ENCODE measurements around the gene ZBTB20.
A peak's percentile ranks its signal among the peaks of the same experiment; 100 is the strongest.

Gene ZBTB20

DNA sequence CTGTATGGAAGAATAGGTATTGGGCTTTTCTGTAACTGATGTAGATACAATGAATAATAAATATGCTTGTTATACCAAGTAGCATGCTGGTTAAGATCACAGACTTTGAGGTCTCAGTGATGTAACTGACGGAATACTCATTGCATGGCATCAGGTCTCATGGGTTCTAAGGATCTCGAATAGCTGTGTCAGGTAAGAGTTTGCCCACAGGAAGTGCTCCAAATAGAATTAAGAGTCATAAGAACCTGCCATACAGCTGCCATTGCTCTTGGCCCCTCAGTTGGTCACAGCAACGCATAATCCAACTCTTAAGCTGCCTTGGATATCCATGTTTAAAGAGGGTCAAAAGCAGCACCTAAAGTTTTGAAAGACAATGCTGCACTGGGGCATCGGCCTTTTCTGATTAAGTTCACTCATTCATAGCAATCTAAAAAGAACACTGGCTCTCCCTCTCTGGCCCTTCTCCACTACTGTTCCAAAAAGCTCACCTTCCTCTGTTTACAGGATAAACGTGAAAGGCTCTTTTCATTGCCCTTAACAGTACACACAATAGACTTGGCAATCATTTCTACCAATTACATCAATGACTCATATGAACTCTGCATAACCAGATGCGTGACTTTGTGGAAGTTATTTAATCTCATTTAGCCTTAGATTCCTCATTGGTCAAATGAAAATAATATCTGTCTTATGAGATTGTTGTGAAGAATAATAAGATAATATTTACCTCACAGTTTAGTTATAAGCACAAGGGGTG is 74.6 kb downstream of the ZBTB20 start:
- no peak overlapping the region for H3K4me3 ChIP-seq (ENCODE audit: low read depth, low read length)
- DNase-seq (ENCODE audit: low read depth, low spot score), result no peak
- TF ChIP-seq, protein P1, sequence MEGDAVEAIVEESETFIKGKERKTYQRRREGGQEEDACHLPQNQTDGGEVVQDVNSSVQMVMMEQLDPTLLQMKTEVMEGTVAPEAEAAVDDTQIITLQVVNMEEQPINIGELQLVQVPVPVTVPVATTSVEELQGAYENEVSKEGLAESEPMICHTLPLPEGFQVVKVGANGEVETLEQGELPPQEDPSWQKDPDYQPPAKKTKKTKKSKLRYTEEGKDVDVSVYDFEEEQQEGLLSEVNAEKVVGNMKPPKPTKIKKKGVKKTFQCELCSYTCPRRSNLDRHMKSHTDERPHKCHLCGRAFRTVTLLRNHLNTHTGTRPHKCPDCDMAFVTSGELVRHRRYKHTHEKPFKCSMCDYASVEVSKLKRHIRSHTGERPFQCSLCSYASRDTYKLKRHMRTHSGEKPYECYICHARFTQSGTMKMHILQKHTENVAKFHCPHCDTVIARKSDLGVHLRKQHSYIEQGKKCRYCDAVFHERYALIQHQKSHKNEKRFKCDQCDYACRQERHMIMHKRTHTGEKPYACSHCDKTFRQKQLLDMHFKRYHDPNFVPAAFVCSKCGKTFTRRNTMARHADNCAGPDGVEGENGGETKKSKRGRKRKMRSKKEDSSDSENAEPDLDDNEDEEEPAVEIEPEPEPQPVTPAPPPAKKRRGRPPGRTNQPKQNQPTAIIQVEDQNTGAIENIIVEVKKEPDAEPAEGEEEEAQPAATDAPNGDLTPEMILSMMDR (IDR thresholded peaks at IDR 0.05; ENCODE audit: insufficient read depth, low read length, missing control alignments), result no peak
- CTCF ChIA-PET, result interaction anchor here (1.1 to 2.9 kb wide), 4 partner anchors 15 to 20 kb away, joined by 3 to 7 read pairs (median 3); no protein-coding TSS in a partner anchor
- POLR2A ChIA-PET, result no interaction called here

DNA sequence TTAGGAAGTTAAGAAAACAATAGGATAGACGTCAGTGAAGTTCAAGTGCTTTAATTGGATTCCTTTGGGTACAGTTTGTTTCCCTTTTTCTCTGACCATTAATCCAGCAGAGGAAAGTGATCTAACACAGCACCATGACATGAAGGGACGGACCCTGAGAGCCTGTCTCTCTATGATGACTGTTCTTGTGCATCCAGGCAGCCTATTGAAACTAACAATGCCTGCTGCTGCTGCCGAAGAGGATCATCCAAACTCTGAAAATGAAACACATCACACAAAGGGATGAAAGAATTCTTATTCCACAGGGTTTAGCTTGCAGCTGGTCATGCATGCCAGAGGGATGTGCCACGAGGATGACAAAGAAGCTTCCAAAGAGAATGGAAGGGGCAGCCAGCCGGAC is 75.5 kb downstream of the ZBTB20 start:
- ChIA-PET CTCF (interaction anchor here (1.1 to 1.5 kb wide), 3 partner anchors 15 to 20 kb away, joined by 3 read pairs; no protein-coding TSS in a partner anchor), POLR2A (interaction anchor here (0.7 kb wide), 1 partner anchor 29 kb away, joined by 3 read pairs; no protein-coding TSS in a partner anchor)
- DNase-seq (ENCODE audit: low read depth, low spot score), result no peak
- H3K4me3 ChIP-seq (ENCODE audit: low read depth, low read length), result peak overlapping the region; percentile 23
- TF ChIP-seq, protein P1 (IDR thresholded peaks at IDR 0.05; ENCODE audit: insufficient read depth, low read length, missing control alignments), result no peak

DNA sequence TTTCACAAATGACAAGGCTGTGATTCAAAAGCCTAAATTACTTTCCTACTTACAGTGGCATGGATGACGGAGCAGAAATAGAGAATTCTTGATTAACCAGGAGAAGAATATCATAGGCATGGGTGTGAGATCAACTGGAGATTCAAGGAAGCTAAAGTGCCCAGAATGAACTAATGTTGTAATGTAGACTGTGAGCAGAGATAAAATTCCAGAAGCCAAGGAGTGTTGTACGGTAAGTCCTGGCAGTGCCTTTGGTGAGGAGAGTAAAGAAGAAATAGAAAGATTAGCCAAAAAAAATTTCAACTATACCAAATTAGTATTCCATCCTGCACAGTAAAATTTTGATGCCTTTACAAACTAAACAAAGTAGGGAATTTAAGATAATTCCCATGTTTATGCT is 75.9 kb downstream of the ZBTB20 start:
- POLR2A ChIA-PET, result interaction anchor here (0.7 kb wide), 1 partner anchor 29 kb away, joined by 3 read pairs; no protein-coding TSS in a partner anchor
- no peak for DNase-seq (ENCODE audit: low read depth, low spot score)
- TF ChIP-seq, protein P1 (IDR thresholded peaks at IDR 0.05; ENCODE audit: insufficient read depth, low read length, missing control alignments), result no peak
- no peak overlapping the region for H3K4me3 ChIP-seq (ENCODE audit: low read depth, low read length)
- CTCF ChIA-PET, result interaction anchor here (1.1 to 1.5 kb wide), 3 partner anchors 16 to 21 kb away, joined by 3 read pairs; no protein-coding TSS in a partner anchor

- DNase-seq (ENCODE audit: low read depth, low spot score), result no peak
- CTCF ChIA-PET, result interaction anchor here (1.1 kb wide), 1 partner anchor 23 kb away, joined by 3 read pairs; no protein-coding TSS in a partner anchor
- TF ChIP-seq, protein P1 (IDR thresholded peaks at IDR 0.05; ENCODE audit: insufficient read depth, low read length, missing control alignments), result no peak
- POLR2A ChIA-PET, result no interaction called here
- no peak overlapping the region for H3K4me3 ChIP-seq (ENCODE audit: low read depth, low read length)
Observed at GRCh38 chr3:115068799-115069198, 78.3 kb downstream of the ZBTB20 start.

- ChIA-PET POLR2A (no interaction called here), CTCF (interaction anchor here (1.0 kb wide), 1 partner anchor 20 kb away, joined by 4 read pairs; no protein-coding TSS in a partner anchor)
- DNase-seq (ENCODE audit: low read depth, low spot score), result no peak
- H3K4me3 ChIP-seq (ENCODE audit: low read depth, low read length), result no peak overlapping the region
- TF ChIP-seq, protein P1 (IDR thresholded peaks at IDR 0.05; ENCODE audit: insufficient read depth, low read length, missing control alignments), result no peak
Observed at GRCh38 chr3:115062412-115062956, 84.6 kb downstream of the ZBTB20 start.

DNA sequence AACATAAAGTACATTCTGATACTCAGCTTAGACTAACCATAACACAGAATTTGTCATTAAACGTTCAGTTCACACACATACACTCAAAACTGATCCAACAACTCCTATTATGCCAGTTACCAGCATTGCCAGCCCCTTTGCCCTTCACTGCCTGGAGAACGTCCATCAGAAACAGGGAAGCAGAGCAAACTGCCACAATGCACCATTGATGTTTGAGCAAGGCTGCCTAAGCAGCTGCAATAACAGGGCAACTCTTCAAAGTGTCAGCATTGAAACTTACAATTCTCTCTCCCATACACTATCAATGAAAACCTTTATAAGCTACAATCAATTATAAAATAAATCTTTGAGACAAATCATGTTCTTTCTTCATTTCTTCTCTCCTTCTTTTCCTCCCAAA is 85.1 kb downstream of the ZBTB20 start:
- TF ChIP-seq, protein P1 (IDR thresholded peaks at IDR 0.05; ENCODE audit: insufficient read depth, low read length, missing control alignments), result no peak
- DNase-seq (ENCODE audit: low read depth, low spot score), result no peak
- POLR2A ChIA-PET, result no interaction called here
- CTCF ChIA-PET, result interaction anchor here (1.0 kb wide), 1 partner anchor 20 kb away, joined by 4 read pairs; no protein-coding TSS in a partner anchor
- no peak overlapping the region for H3K4me3 ChIP-seq (ENCODE audit: low read depth, low read length)

Measured in AG04449 (cell line).